ENCODE data around the gene MAP1B. TPM values are rescaled to one million over a fixed set of nuclear protein-coding genes. Genes with fewer than 3 reads are reported as not detected.
A peak's percentile ranks its signal among the peaks of the same experiment; 100 is the strongest.

Gene MAP1B
- total RNA-seq, 1 experiment from 2014 or later, result 34.6 TPM

GRCh38 chr5:72210888-72211678 is 103.8 kb downstream of the MAP1B start:
- TF ChIP-seq CTCF (IDR thresholded peaks at IDR 0.05; ENCODE audit: unreplicated experiment), result no peak
- no TSS peak for BruUV-seq (replicated peaks)
- no peak overlapping the region for H3K4me3 Mint-ChIP-seq (ENCODE audit: low read depth, unreplicated experiment)

GRCh38 chr5:72212171-72212570 is 104.9 kb downstream of the MAP1B start:
- DNase-seq, result no peak
- no peaks in the 10 kb centered on the region for H3K27me3 Mint-ChIP-seq (ENCODE audit: unreplicated experiment)
- H3K4me1 Mint-ChIP-seq (ENCODE audit: low read depth, unreplicated experiment), result peaks cover 14% of the 10 kb centered on the region
- peak overlapping the region; percentile 5 for H3K27ac Mint-ChIP-seq (ENCODE audit: unreplicated experiment)
- peaks cover 5% of the 10 kb centered on the region for H3K36me3 Mint-ChIP-seq (ENCODE audit: insufficient read depth, unreplicated experiment)
- no peaks in the 10 kb centered on the region for H3K9me3 Mint-ChIP-seq (ENCODE audit: low read depth, unreplicated experiment)
- TF ChIP-seq CTCF (IDR thresholded peaks at IDR 0.05; ENCODE audit: unreplicated experiment), result no peak
- no peak overlapping the region for H3K4me3 Mint-ChIP-seq (ENCODE audit: low read depth, unreplicated experiment)
- CTCF ChIA-PET, result no interaction called here
- BruUV-seq (replicated peaks), result no TSS peak
- intact Hi-C loops (cut with micrococcal nuclease; ENCODE audit: unreplicated experiment), result no loop called here

More at GRCh38 chr5:72210888-72211678, 103.8 kb downstream of the MAP1B start:
- Mint-ChIP-seq H3K9me3 (ENCODE audit: low read depth, unreplicated experiment) (no peaks in the 10 kb centered on the region), H3K4me1 (ENCODE audit: low read depth, unreplicated experiment) (peaks cover 14% of the 10 kb centered on the region), H3K27ac (ENCODE audit: unreplicated experiment) (peak overlapping the region; percentile 2), H3K27me3 (ENCODE audit: unreplicated experiment) (no peaks in the 10 kb centered on the region), H3K36me3 (ENCODE audit: insufficient read depth, unreplicated experiment) (peaks cover 5% of the 10 kb centered on the region)
- intact Hi-C loops (cut with micrococcal nuclease; ENCODE audit: unreplicated experiment), result no loop called here
- CTCF ChIA-PET, result interaction anchor here (0.6 kb wide), 1 partner anchor 1155 kb away, joined by 3 read pairs; no protein-coding TSS in a partner anchor
- peak; percentile 32 for DNase-seq

- Mint-ChIP-seq H3K27me3 (ENCODE audit: unreplicated experiment) (no peaks in the 10 kb centered on the region), H3K27ac (ENCODE audit: unreplicated experiment) (no peak overlapping the region), H3K36me3 (ENCODE audit: insufficient read depth, unreplicated experiment) (peaks cover 5% of the 10 kb centered on the region), H3K4me1 (ENCODE audit: low read depth, unreplicated experiment) (peaks cover 14% of the 10 kb centered on the region), H3K9me3 (ENCODE audit: low read depth, unreplicated experiment) (no peaks in the 10 kb centered on the region), H3K4me3 (ENCODE audit: low read depth, unreplicated experiment) (no peak overlapping the region)
- intact Hi-C loops (cut with micrococcal nuclease; ENCODE audit: unreplicated experiment), result no loop called here
- no TSS peak for BruUV-seq (replicated peaks)
- DNase-seq, result no peak
- no peak for TF ChIP-seq CTCF (IDR thresholded peaks at IDR 0.05; ENCODE audit: unreplicated experiment)
- CTCF ChIA-PET, result no interaction called here
These were observed 106.2 kb downstream of the MAP1B start for GRCh38 chr5:72213482-72213881.

GRCh38 chr5:72214168-72214567 is 106.9 kb downstream of the MAP1B start:
- CTCF ChIA-PET, result interaction anchor here (0.5 kb wide), 1 partner anchor 42 kb away, joined by 4 read pairs; no protein-coding TSS in a partner anchor
- peaks cover 14% of the 10 kb centered on the region for H3K4me1 Mint-ChIP-seq (ENCODE audit: low read depth, unreplicated experiment)
- H3K9me3 Mint-ChIP-seq (ENCODE audit: low read depth, unreplicated experiment), result no peaks in the 10 kb centered on the region
- no peaks in the 10 kb centered on the region for H3K27me3 Mint-ChIP-seq (ENCODE audit: unreplicated experiment)
- no peak for TF ChIP-seq CTCF (IDR thresholded peaks at IDR 0.05; ENCODE audit: unreplicated experiment)
- no peak overlapping the region for H3K4me3 Mint-ChIP-seq (ENCODE audit: low read depth, unreplicated experiment)
- no TSS peak for BruUV-seq (replicated peaks)
- peaks cover 5% of the 10 kb centered on the region for H3K36me3 Mint-ChIP-seq (ENCODE audit: insufficient read depth, unreplicated experiment)
- DNase-seq, result no peak
- H3K27ac Mint-ChIP-seq (ENCODE audit: unreplicated experiment), result no peak overlapping the region
- intact Hi-C loops (cut with micrococcal nuclease; ENCODE audit: unreplicated experiment), result no loop called here

Data from Calu3 (cell line).